ENCODE data around the gene GAD1. TPM values are rescaled to one million over a fixed set of nuclear protein-coding genes. Genes with fewer than 3 reads are reported as not detected.

Gene GAD1
- total and polyA plus RNA-seq, 12 donors = 1.5 to 18.3 (median 6.6) TPM

DNA sequence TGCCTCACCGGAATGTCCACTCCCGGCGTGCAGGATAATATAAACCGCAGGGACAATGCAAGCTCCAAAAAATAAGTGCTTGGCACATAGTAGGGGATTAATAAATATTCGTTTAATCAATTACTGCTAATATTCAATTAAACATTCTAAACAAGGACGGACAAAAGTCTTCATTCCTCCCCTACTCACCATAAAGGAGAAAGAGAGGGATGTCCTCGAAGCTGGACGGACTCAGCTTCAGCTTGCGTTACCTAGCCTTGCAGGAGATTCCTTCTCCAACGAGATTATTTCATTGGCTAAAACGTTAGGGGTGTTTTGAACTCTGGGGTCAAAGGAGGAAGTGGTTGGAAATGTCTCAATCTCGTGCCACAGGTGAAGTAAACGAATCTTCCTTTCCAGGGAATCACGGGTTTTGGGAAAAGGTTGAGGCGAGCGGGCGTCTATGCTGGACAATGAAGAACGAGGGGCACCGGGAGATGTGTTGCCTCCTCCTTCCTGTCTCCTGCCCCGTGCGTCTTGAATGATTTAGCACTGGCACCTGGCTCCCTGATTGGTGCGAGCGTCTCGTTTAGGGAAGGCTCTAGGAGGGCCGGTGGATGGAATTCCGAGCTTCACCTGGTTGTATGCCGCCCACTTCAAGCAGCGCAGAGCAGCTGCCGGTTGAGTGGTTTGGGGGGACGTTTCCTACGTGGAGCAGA, 2.0 kb upstream of the GAD1 start:
- 28 to 39% (median 32%) methylated on average over 24 to 31 of the region's 31 CpGs for WGBS, 4 donors
- peaks cover 20 to 22% of the 10 kb centered on the region in 2 donors for H3K4me1 ChIP-seq (replicated peaks in 1 of 2)
- intact Hi-C loops (cut with DNase I) = loop anchor here (5.0 to 10.0 kb wide), 6 partner anchors 60 to 450 kb away; no protein-coding TSS in a partner anchor
- H3K27me3 ChIP-seq = peaks cover 29% of the 10 kb centered on the region
- H3K4me3 ChIP-seq = no peak overlapping the region
- no peak for DNase-seq
- no peaks in the 10 kb centered on the region for H3K9me3 ChIP-seq (replicated peaks in 1 of 3)
- no peak for TF ChIP-seq POLR2A (IDR thresholded peaks at IDR 0.05)
- TF ChIP-seq, protein P1, sequence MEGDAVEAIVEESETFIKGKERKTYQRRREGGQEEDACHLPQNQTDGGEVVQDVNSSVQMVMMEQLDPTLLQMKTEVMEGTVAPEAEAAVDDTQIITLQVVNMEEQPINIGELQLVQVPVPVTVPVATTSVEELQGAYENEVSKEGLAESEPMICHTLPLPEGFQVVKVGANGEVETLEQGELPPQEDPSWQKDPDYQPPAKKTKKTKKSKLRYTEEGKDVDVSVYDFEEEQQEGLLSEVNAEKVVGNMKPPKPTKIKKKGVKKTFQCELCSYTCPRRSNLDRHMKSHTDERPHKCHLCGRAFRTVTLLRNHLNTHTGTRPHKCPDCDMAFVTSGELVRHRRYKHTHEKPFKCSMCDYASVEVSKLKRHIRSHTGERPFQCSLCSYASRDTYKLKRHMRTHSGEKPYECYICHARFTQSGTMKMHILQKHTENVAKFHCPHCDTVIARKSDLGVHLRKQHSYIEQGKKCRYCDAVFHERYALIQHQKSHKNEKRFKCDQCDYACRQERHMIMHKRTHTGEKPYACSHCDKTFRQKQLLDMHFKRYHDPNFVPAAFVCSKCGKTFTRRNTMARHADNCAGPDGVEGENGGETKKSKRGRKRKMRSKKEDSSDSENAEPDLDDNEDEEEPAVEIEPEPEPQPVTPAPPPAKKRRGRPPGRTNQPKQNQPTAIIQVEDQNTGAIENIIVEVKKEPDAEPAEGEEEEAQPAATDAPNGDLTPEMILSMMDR (IDR thresholded peaks at IDR 0.05) = no peak
- no peaks in the 10 kb centered on the region for H3K36me3 ChIP-seq (replicated peaks in 1 of 2)
- no peak overlapping the region for H3K27ac ChIP-seq

DNA sequence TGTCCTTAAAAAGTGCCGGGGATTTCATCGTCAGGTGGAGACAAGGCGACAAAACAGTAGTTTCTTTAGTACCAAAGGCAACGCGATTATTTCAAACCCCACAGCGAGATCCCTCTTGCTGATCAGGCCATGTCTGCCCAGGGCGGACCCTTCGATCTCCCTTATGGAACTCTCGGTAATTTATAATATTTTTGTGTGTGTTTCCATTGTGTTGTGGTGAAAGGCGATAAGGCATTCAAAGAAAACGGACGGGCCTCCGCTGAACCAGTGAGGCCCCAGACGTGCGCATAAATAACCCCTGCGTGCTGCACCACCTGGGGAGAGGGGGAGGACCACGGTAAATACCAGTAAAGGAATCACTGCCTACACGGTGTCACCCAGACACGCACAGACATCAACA, 1.4 kb upstream of the GAD1 start:
- Histone ChIP-seq H3K27me3 (peaks cover 33% of the 10 kb centered on the region), H3K36me3 (replicated peaks in 1 of 2) (no peaks in the 10 kb centered on the region), H3K4me3 (peak overlapping the region in 1 of 4 donors; percentile 63), H3K27ac (no peak overlapping the region), H3K9me3 (replicated peaks in 1 of 3) (no peaks in the 10 kb centered on the region), H3K4me1 (replicated peaks in 1 of 2) (peaks cover 20 to 24% of the 10 kb centered on the region in 2 donors)
- WGBS, 4 donors = 10 to 18% (median 13%) methylated on average over 18 to 19 of the region's 19 CpGs
- TF ChIP-seq, protein P1 (IDR thresholded peaks at IDR 0.05) = no peak
- TF ChIP-seq POLR2A (IDR thresholded peaks at IDR 0.05) = no peak
- intact Hi-C loops (cut with DNase I) = loop anchor here (10.0 kb wide), 5 partner anchors 59 to 451 kb away; no protein-coding TSS in a partner anchor
- DNase-seq = no peak

DNA sequence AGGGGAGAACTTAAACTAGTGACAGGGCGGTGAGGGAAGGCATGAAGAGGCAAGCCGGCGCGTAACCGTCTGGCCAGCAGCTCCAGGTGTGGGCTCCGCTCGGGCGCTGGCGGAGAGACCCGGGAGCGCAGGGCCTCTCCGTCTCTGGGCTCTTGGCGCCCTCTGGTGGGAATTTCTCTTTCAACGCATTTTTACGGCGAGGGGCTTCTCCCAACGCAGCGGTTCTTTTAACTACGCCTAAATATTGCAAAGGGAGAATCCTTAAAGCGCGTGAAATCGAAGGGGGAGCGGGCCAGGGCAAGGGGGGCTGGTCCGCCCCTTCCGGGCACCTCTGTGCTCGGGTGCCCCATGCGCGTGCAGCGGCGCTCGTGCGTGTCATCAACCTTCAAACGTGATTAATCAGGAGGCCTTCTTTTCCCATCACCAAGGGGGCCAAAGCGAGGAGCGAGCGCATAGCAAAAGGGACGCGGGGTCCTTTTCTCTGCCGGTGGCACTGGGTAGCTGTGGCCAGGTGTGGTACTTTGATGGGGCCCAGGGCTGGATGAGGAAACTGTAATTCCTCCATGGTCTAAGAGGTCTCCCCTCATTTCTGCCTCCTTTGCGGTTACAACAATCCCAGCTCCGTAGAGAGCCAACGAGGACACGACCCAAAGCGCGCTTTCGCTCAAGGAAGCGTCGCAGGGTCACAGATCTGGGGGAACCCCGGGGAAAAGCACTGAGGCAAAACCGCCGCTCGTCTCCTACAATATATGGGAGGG, 762 bp upstream of the GAD1 start:
- 1 to 2% (median 1%) methylated on average over 34 to 52 of the region's 52 CpGs for WGBS, 4 donors
- H3K9me3 ChIP-seq (replicated peaks in 1 of 3) = no peaks in the 10 kb centered on the region
- peaks cover 20 to 27% of the 10 kb centered on the region in 2 donors for H3K4me1 ChIP-seq (replicated peaks in 1 of 2)
- H3K27ac ChIP-seq = peak overlapping the region in 1 of 5 donors; percentile 76
- H3K4me3 ChIP-seq = peak overlapping the region in 1 of 4 donors; percentile 63
- H3K36me3 ChIP-seq (replicated peaks in 1 of 2) = no peaks in the 10 kb centered on the region
- intact Hi-C loops (cut with DNase I) = loop anchor here (10.0 kb wide), 5 partner anchors 59 to 451 kb away; no protein-coding TSS in a partner anchor
- DNase-seq = peak; percentile 53 to 76 (median 68)
- no peak for TF ChIP-seq POLR2A (IDR thresholded peaks at IDR 0.05)
- TF ChIP-seq, protein P1 (IDR thresholded peaks at IDR 0.05) = peak; percentile 60 to 87 (median 82)
- H3K27me3 ChIP-seq = peaks cover 36% of the 10 kb centered on the region
